ENCODE results near the gene DPYSL5.

DNA sequence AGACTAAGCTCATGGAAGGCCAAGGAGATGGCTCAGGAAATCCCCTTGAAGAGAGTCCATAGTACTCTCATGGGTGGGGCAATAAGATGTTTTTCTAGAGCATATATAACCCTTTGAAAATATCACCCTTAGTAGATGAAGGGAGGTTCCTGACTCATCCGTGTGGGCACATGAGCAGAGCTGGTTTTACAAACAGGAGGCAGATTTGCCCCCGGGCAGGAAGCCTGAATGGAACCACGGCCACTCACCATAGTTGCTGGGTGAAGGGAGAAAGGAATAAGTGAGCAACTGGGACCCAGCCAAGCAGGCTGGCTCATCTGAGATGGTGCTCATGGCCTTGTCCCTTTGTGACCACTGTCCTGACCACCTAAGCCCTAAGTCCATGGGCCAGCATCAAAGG is 93.6 kb downstream of the DPYSL5 start:
- TF ChIP-seq, protein P1, sequence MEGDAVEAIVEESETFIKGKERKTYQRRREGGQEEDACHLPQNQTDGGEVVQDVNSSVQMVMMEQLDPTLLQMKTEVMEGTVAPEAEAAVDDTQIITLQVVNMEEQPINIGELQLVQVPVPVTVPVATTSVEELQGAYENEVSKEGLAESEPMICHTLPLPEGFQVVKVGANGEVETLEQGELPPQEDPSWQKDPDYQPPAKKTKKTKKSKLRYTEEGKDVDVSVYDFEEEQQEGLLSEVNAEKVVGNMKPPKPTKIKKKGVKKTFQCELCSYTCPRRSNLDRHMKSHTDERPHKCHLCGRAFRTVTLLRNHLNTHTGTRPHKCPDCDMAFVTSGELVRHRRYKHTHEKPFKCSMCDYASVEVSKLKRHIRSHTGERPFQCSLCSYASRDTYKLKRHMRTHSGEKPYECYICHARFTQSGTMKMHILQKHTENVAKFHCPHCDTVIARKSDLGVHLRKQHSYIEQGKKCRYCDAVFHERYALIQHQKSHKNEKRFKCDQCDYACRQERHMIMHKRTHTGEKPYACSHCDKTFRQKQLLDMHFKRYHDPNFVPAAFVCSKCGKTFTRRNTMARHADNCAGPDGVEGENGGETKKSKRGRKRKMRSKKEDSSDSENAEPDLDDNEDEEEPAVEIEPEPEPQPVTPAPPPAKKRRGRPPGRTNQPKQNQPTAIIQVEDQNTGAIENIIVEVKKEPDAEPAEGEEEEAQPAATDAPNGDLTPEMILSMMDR (IDR thresholded peaks at IDR 0.05): no peak
- no peak for TF ChIP-seq POLR2A (IDR thresholded peaks at IDR 0.05)

Measured in adrenal gland (tissue), 5 donors.